GM13977 (cell line): Measurements from ENCODE around the gene PHF24.

ENCODE experiments used
- DNase-seq: peaks from one replicate; pipeline ENCODE4 v3.0.0; 2012; ENCODE audit warnings: low spot score
- CTCF ChIP-seq: IDR thresholded peaks from 2 replicates; pipeline ENCODE4 v1.5.1; 2012; ENCODE audit warnings: mild to moderate bottlenecking, control low read depth; ENCODE audit not compliant: insufficient read depth; ENCODE audit errors: extremely low read depth, missing control alignments
- in situ Hi-C: fragments of 300-500 bp; cut with MboI; formaldehyde crosslinking; loops from one replicate; pipeline ENCODE4 v1.12.0; 2022; ENCODE audit warnings: low sequenced_read_pairs, low pct_unique_long_range_greater_than_20kb, mixed read lengths, inconsistent platforms; ENCODE audit not compliant: unreplicated experiment

Gene PHF24

GRCh38 chr9:34956648-34957047 lies 1.4 kb upstream of the PHF24 start:
- no peak for TF ChIP-seq CTCF
- DNase-seq = peak; percentile 59
- in situ Hi-C loops = no loop called here

DNA sequence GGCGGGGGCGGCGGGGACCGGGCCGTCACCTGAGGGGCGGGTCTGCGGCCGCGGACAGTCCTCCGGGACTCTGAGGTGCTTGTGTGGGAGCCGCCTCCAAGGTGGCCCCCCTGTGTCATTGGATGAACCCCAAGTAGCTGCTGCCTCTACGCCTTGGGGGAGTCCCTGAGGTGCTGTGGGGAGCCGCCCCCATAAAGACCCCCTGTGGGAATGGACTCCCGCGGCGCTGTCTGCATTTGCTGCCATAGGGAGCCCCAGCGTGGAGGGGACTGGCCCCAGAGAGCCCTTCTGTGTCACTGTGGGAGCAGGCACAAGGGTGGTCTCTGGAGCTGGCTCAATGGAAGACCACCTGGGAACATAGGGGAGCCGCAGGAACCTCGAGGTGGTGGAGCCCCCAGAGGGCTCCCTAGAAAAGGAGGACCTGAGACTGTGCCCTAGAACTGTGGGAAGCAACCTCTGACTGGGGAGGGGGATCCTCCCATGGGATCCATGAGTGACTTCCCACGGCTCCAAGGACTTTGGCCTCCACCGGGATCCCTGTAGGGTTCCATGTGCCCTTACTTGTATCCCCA lies 412 bp downstream of the PHF24 start:
- TF ChIP-seq CTCF = no peak
- in situ Hi-C loops = no loop called here
- DNase-seq = no peak

DNA sequence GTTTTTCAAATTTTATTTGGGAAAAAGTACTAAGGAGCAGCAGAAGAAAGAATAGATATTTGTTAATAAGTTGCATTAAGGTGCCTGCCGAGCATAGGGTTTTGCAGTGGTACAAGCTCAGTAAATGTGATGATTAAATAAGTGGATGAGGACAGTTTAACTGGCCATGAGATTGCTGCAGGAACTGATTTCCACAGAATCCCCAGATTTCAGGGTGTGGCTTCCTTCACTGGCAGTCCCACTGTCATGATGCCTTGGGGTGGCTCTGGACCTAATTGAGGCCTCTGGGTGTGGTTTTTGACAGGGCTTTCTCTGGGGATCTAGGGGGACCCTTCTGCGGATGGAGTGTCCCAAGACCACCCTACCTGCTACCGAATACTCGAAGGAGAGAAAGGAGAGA lies 1.4 kb downstream of the PHF24 start:
- no peak for DNase-seq
- no peak for TF ChIP-seq CTCF
- in situ Hi-C loops = no loop called here

GRCh38 chr9:34961574-34962490 lies 3.7 kb downstream of the PHF24 start:
- DNase-seq = no peak
- in situ Hi-C loops = no loop called here
- TF ChIP-seq CTCF = no peak

GRCh38 chr9:34962546-34962945 lies 4.5 kb downstream of the PHF24 start:
- no peak for TF ChIP-seq CTCF
- in situ Hi-C loops = no loop called here
- no peak for DNase-seq

- no peak for TF ChIP-seq CTCF
- in situ Hi-C loops = no loop called here
- no peak for DNase-seq
These were observed 5.5 kb downstream of the PHF24 start for GRCh38 chr9:34963552-34963951.
